GM10847 (cell line): ENCODE results near the gene AATK.

Source experiments
- POLR2A ChIP-seq: IDR thresholded peaks from 2 replicates; pipeline ENCODE4 v1.6.1; 2011; ENCODE audit not compliant: insufficient read length; ENCODE audit errors: extremely low read depth

Gene AATK

DNA sequence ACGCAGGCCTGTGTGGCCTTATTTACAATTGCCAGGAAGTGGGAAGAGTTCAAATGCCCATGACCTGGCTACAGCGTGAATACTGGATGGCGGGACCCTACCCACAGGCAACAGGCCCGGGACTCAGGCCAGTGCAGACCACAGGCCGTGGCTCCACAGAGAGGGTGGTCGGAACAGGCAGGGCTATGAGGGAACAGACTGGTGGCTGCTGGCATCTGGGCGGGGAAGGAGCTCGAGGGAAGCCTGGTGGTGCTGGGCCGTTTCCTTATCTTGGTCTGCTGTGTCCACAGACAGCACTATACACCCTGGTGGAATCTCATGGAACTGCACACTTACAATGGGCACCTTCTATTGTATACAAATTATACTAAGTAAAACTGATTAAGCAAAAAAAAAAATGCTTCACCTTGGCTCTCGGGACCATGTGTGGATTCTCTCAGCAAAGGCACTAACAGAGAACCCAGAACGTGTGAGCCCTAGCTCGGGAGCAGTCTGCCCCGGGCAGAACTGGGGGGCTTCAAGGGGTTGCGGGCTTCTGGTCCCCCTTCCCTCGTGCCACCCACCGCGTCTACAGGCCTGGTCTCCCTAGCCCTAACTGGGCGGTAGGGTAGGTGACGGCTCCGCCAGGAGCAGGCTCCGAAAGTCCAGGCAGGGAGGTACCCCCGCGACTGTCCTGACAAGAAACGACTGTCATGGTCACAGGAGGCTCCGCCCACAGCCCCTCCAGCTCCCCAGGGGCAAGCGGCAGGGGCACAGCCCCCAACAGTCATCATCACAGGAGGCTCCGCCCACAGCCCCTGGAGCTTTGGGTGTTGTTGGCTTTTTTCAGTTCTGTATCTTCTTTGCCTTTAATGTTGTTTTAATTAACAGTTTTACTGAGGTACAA is 34.9 kb upstream of the AATK start:
- no peak for TF ChIP-seq POLR2A

DNA sequence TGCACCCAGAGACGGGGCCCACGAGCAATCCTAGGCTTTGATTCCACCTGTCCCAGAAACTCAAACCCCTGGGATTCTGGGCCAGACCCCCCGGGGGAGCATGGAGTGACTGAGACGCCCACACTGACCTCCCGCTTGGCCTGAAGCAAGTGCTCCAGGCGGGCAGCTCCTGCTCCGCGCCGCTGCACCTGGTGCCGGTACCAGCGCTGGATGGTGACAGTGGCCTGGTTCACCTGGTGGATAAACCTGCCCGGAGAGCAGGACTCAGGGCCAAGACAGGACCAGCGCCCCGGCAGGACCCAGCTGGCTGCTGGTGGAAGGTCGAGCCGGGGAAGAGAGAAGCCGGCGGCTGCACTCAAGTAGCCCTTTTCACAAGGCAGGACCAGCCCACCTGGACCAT is 34.2 kb upstream of the AATK start:
- no peak for TF ChIP-seq POLR2A

DNA sequence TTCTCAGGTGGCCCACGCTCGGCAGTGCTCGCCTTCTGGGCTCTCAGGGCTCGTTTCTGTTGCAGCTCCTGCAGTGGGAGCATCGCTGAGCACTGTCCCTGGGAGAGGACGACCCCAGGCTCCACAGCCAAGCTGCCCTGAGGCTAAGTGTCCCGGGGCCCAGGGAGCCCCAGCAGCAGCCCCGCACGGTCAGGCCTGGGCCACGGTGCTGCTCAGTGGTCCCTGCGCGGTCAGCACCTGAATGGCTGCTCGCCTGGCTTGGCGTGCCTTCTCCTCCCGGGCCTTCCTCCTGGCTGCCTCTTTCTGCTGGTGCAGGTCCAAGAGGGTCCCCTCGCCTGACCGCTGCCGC is 33.4 kb upstream of the AATK start:
- no peak for TF ChIP-seq POLR2A

DNA sequence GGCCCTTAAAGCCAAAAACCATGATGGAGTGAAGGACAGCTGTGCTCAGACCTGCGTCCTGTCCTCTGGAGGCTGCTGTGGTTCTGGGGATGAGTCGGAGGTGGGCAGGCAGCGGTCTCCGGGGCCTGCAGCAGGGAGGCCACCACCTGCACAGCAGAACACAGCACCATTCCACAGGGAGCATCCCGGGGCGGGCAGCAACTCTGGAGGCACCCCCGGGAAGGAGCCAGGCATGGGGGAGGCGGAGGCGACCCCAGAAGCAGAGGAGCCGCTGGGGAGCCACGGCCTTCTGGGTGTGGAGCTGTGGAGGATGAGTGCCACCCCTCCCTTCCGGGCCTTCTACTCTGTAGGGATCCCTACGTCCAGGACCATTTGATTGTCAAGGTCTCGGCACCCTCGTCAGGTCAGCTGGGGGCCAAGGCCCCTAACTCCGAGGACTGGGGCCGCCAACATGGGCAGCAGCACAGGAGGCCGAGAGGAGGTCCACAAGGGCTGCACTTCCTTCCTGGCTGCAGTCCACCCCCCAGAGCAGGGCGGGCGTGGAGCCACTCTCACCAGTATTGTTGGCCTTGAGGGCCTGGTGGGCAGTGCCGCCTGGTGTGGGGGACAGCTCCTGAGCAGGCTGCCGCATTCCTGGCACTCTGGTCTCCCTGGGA is 32.9 kb upstream of the AATK start:
- TF ChIP-seq POLR2A = no peak

DNA sequence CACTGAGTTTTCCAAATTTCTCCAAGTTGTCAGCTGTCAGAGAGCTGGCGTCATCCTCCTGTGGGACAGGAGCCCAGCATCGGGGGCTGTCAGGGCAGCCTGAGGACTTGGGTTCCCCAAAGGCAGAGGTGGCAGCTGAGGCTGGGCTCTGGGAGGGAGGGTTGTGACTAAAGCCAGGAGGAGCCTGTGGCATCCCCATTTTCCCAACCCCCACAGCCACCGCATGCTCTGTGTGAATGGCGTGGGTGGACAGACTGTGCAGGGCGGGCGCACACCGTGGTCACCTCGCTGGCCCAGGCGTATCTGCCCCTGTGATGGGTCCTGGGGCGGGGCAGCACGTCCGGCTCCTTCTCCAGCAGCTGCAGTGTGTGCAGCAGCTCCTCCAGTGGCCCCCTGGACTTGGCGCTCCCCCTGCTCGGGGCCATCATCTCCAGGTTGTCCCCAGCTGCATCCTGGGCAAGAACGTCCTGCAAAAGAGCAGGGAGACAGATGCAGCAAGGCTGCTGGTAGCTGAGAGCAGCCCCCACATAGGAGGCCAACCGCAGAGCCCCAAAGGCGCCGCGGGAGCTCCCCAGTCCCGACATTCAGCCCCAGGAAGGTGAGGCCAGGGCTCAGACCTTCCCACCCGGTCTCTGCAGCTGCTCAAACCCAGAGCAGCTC is 31.9 kb upstream of the AATK start:
- no peak for TF ChIP-seq POLR2A

GRCh38 chr17:81197409-81197795 is 31.4 kb upstream of the AATK start:
- TF ChIP-seq POLR2A = no peak

DNA sequence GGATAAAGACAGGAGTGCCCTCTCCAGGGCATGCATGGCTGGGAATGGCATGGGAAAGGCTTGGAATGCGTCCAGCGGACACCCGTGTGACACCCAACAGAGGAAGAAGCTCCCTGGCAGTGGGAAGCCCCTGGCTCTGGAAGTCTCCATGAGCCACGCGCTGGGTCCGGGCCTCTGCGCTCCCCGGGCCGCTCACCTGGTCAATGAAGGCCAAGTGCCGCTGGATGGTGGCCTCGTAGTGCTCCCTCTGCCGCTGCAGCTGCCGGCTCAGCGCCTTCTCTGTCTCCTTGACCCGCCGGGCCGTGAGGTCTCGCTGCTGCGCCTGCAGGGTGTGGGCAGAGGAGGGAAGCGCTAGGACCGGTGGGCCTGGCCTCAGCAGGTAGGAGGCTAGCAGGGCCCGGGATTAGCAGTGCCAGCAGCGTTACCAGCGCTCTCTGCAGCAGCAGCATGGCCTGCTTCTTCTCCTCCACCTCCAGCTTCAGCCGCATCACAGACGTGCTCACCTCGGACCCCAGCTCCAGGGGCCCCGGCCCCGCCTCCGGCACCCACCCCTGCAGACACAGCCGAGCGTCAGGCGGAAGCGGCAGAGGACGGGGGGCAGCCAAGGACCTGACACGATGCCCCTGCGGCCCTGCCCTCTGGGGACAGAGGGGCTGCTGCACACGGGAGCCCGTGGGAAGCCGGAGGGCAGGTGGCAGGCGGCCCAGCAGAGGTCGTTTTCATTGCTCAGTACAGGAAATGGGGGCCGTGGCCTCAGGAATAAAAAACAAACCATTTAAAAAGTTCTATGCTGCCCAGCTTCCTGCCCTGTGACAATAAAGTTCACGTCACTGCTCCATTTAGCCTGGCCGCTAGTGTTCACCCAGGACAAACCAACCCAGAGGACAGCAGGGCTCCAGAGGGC is 30.7 kb upstream of the AATK start:
- no peak for TF ChIP-seq POLR2A

GRCh38 chr17:81195941-81196495 is 30.0 kb upstream of the AATK start:
- TF ChIP-seq POLR2A = no peak

DNA sequence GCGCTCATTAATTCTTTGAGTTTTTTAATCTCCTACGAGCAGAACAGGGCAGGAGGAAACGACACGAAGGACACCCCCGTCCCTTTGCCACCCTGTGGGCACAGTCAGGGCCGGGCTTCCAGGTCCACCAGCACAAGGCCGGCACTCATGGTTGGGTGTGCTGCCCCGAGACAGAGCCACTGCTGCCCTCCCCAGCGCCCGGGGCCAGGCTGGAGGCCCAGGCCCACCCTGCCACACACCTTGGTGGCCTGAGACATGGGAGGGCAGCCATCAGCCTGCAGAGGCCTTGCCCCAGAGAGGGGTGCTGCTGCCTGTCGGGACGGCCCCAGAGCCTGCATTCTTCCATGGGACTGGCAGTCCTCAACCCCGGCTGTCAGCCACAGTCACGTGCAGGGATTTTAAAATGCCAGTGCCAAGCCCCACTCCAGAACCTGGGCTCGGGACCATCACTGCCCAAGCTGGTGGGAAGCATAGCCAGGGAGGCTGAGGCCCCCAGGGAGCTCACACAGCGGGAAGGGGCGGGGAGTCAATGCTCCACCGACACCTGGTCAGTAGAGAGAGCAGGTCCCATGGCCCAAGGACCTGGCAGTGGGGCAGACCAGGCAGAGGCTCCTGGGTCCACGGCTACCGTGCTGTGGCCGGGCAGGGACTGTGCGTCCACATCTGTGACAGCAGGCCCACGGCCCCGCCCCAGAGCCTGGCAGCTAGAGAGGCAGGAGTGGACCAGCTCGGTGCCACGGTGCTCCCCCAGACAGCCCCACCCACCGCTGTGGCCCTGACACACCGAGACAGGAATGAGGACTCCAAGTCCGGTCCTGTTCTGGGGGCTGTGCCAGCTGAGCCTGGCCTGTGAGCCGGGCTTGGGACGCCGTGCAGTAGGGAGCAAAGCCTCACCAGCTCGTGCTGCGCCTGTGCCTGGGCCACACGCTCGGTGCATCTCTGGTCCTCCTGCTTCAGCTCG is 29.2 kb upstream of the AATK start:
- no peak for TF ChIP-seq POLR2A

- no peak for TF ChIP-seq POLR2A
Observed at GRCh38 chr17:81194225-81194760, 28.3 kb upstream of the AATK start.

- no peak for TF ChIP-seq POLR2A
Observed at GRCh38 chr17:81193470-81194224, 27.6 kb upstream of the AATK start.

DNA sequence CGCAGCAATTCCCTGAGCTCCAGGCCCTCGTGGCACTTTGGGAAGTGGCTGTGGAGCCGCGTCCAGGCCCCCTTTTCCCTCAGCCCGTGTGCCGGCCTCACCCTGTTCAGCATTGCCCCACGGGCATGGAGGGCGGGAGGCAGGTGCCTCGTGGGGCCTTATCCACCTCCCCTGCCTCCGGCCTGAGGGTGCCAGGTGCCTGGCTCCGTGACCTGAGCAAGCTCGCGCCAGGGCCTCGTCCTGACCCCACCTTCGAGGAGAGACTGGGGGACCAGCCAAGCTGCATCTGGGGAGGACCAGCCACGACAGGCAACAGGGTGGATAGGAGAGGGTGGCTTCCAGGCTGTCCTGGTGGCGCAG is 27.0 kb upstream of the AATK start:
- no peak for TF ChIP-seq POLR2A
